Placental epithelial cell (primary cell): ENCODE measurements around the gene PGA3. TPM values are rescaled to one million over a fixed set of nuclear protein-coding genes. Genes with fewer than 3 reads are reported as not detected.

ENCODE experiments used
- total RNA-seq: library from RNA; depleted of rRNA; stranded (reverse); fragments of >200 nt; gene quantifications from 2 replicates; pipeline ENCODE4 v1.2.3, GENCODE V29; 2012

The PGA3 gene
- not detected in 2 replicates for total RNA-seq

DNA sequence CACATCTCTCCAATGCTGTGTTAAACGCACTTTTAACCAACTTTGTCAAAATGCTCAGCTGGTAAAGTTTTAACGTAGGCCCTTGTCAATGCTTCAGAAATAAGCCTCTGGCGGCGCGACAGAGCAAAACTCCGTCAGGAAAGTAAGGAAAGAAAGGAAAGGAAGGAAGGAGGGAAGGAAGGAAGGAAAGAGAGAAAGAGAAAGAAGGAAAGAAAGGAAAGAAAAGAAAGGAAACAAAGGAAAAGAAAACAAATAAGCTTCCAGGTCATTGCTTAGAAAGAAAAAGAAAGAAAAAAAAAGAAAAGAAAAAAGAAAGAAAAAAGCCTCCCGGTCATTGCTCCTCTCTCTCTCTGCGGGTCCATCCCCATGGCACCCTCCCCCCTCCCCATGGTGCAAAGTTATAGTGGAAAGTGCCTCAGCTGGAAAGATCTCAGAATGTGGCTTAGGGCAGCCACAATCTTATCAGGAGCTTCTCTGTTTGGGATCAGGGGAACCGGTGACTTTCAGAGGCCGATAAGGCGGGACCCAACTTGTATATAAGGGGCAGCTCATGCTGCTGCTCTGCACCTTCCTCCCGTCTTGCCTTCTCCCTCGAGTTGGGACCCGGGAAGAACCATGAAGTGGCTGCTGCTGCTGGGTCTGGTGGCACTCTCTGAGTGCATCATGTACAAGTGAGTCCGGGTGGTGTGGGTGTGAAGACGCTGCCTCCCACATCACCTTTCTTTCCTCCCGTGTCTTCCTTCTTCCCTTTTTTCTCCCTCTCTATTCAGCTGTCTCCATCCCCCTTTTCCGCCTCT, at the start of gene PGA3:
TSS of gene PGA3 (plus strand) at position 566 of the 797 bp plus-strand sequence. CDS start at position 616, 50 bp downstream.

DNA sequence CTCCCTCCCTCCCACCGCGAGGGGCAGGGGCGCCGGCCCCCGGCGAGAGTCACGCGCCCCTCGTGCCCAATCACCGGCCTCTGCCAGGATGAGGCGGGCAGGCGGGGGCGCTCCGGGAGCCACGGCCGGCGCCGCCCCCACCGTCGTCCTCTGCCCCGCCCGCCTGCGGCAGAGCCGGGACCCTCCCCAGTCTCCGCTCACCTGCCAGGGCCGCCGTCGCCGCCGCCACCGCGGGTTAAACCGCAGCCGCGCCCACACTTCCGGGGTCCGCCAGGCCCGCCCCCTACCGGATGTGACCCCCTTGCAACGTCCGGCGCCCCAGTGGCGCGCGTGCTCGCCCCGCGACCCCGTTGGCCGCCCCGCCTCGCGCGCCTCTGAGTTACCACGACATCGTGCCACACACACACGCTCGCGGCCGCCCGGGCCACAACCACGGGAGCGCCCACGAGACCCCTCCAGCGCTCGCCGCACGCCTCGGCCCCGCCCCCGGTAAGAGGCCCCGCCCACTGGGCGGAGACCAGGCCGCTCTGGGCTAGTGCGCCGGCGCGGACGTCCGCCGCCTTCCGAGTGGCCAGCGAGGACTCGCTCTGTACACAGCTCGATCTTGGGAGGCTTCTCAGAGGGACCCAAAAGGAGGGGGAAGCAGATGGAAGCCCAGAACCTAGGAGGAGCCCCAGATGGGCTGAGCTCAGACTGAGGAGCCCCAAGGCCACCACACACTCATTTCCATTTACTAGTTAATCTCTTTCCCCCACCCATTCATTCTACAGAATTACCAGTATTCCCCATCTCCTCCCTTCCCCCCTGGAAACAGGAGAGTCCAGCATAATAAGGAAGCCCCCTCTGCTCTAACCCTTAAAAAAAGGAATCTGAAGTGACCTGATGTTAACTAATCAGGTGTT, 41.9 kb upstream of the PGA3 start, which contains the start of gene VPS37C:
TSS of gene VPS37C (minus strand) at position 237 of the 902 bp plus-strand sequence. CDS start 22,597 bp downstream, outside the sequence.

DNA sequence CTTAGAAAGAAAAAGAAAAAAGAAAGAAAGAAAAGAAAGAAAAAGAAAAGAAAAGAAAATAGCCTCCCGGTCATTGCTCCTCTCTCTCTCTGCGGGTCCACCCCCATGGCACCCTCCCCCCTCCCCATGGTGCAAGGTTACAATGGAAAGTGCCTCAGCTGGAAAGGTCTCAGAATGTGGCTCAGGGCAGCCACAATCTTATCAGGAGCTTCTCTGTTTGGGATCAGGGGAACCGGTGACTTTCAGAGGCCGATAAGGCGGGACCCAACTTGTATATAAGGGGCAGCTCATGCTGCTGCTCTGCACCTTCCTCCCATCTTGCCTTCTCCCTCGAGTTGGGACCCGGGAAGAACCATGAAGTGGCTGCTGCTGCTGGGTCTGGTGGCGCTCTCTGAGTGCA, 18.7 kb downstream of the PGA3 start, which contains the start of gene PGA4:
TSS of gene PGA4 (plus strand) at position 301 of the 400 bp plus-strand sequence. CDS start at position 355, 54 bp downstream.

DNA sequence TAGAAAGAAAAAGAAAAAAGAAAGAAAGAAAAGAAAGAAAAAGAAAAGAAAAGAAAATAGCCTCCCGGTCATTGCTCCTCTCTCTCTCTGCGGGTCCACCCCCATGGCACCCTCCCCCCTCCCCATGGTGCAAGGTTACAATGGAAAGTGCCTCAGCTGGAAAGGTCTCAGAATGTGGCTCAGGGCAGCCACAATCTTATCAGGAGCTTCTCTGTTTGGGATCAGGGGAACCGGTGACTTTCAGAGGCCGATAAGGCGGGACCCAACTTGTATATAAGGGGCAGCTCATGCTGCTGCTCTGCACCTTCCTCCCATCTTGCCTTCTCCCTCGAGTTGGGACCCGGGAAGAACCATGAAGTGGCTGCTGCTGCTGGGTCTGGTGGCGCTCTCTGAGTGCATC, 37.6 kb downstream of the PGA3 start, which contains the start of gene PGA5:
TSS of gene PGA5 (plus strand) at position 301 of the 400 bp plus-strand sequence. CDS start at position 353, 52 bp downstream.

Other genes starting within 250 kb of the PGA3 start
- gene CD6, start 231.8 kb upstream of the PGA3 start, total RNA-seq, result 0.65 TPM in 1 of 2 replicates, not detected in the other
- not detected in 2 replicates for gene CD5, start 101.0 kb upstream of the PGA3 start, total RNA-seq
- 13.7 and 21.3 TPM in 2 replicates for gene VPS37C, start 42.1 kb upstream of the PGA3 start, total RNA-seq
- not detected in 2 replicates for gene PGA4, start 18.8 kb downstream of the PGA3 start, total RNA-seq
- not detected in 2 replicates for gene PGA5, start 37.7 kb downstream of the PGA3 start, total RNA-seq
- 0.39 and 0.65 TPM in 2 replicates for gene VWCE, start 91.8 kb downstream of the PGA3 start, total RNA-seq
- gene DDB1, start 129.6 kb downstream of the PGA3 start, total RNA-seq, result 267 and 359 TPM in 2 replicates
- gene TKFC, start 129.7 kb downstream of the PGA3 start, total RNA-seq, result 30.9 and 46.7 TPM in 2 replicates
- gene CYB561A3, start 158.4 kb downstream of the PGA3 start, total RNA-seq, result 38.9 and 57.0 TPM in 2 replicates
- 13.0 and 15.4 TPM in 2 replicates for gene TMEM138, start 158.9 kb downstream of the PGA3 start, total RNA-seq
- 11.0 and 16.9 TPM in 2 replicates for gene TMEM216, start 189.1 kb downstream of the PGA3 start, total RNA-seq
- 35.5 and 36.5 TPM in 2 replicates for gene CPSF7, start 226.5 kb downstream of the PGA3 start, total RNA-seq
- 41.6 and 54.5 TPM in 2 replicates for gene SDHAF2, start 226.6 kb downstream of the PGA3 start, total RNA-seq